Keratinocyte (primary cell): ENCODE measurements around the gene OR1A2. TPM values are rescaled to one million over a fixed set of nuclear protein-coding genes. Genes with fewer than 3 reads are reported as not detected.
"Not testable (repeated sequence)": the region's sequence is repeated elsewhere in the genome, so short reads cannot be mapped to it uniquely, and the experiment has no call there.

Source experiments
- DNase-seq: peaks from one replicate; pipeline ENCODE4 v3.0.0-alpha.2; 2011; ENCODE audit warnings: low read depth, missing footprints, low spot score
- FAIRE-seq: peaks from 2 replicates; lab custom pipeline; 2011; peaks lifted over from hg19 to GRCh38; lab: Jason Lieb, UNC
- H2AFZ ChIP-seq: 2 replicates; pipeline ENCODE4 v1.6.0; 2012; ENCODE audit warnings: low read length, control low read depth, inconsistent platforms; ENCODE audit not compliant: control insufficient read depth
- H3K27ac ChIP-seq: 2 replicates; pipeline ENCODE4 v1.5.1; 2011; ENCODE audit warnings: low read length; ENCODE audit not compliant: control insufficient read depth, insufficient read depth
- H3K27me3 ChIP-seq: 3 replicates; pipeline ENCODE4 v1.6.0; 2011; ENCODE audit warnings: low read length; ENCODE audit not compliant: control insufficient read depth, insufficient read depth; ENCODE audit errors: extremely low read depth
- H3K36me3 ChIP-seq, 2 experiments: 2 replicates in 1 of 2; 3 replicates in 1 of 2; pipeline ENCODE4 v1.5.1; 2011; ENCODE audit warnings: low read length in 2 of 2, mild to moderate bottlenecking in 1 of 2; ENCODE audit not compliant: control insufficient read depth in 2 of 2, insufficient read depth in 2 of 2; ENCODE audit errors: extremely low read depth in 1 of 2
- H3K4me1 ChIP-seq: 3 replicates; pipeline ENCODE4 v1.5.1; 2011; ENCODE audit warnings: low read length; ENCODE audit not compliant: control insufficient read depth, insufficient read depth; ENCODE audit errors: extremely low read depth
- H3K4me2 ChIP-seq: 3 replicates; pipeline ENCODE4 v1.6.0; 2011; ENCODE audit warnings: low read depth, low read length; ENCODE audit not compliant: control insufficient read depth, insufficient read depth; ENCODE audit errors: extremely low read depth
- H3K4me3 ChIP-seq, 3 experiments: fragments of 200-600 bp in 1 of 3; sonication (generic) in 1 of 3; 2 replicates in 2 of 3; 3 replicates in 1 of 3; pipeline ENCODE4 v1.5.1; 2011 to 2016; ENCODE audit warnings: low read length in 3 of 3, mild to moderate bottlenecking in 3 of 3, control low read depth in 2 of 3, inconsistent platforms in 1 of 3, low read depth in 1 of 3, mixed read lengths in 1 of 3, mixed run types in 1 of 3, moderate library complexity in 1 of 3; ENCODE audit not compliant: control insufficient read depth in 2 of 3, insufficient read depth in 2 of 3; ENCODE audit errors: extremely low read depth in 1 of 3
- H3K79me2 ChIP-seq: 2 replicates; pipeline ENCODE4 v1.6.0; 2012; ENCODE audit warnings: low read length; ENCODE audit not compliant: control insufficient read depth, insufficient read depth
- H3K9ac ChIP-seq: 3 replicates; pipeline ENCODE4 v1.6.0; 2011; ENCODE audit warnings: low read length; ENCODE audit not compliant: control insufficient read depth, insufficient read depth; ENCODE audit errors: extremely low read depth
- H3K9me1 ChIP-seq: 3 replicates; pipeline ENCODE4 v1.6.0; 2011; ENCODE audit warnings: low read length; ENCODE audit not compliant: control insufficient read depth, insufficient read depth; ENCODE audit errors: extremely low read depth
- H3K9me3 ChIP-seq: 2 replicates; pipeline ENCODE4 v1.5.1; 2012; ENCODE audit warnings: low read depth, low read length; ENCODE audit not compliant: control insufficient read depth
- H4K20me1 ChIP-seq: 3 replicates; pipeline ENCODE4 v1.6.0; 2011; ENCODE audit warnings: low read length; ENCODE audit not compliant: control insufficient read depth, insufficient read depth; ENCODE audit errors: extremely low read depth
- CTCF ChIP-seq, 3 experiments: IDR thresholded peaks in 1 of 3; conservative IDR thresholded peaks in 1 of 3; optimal IDR thresholded peaks in 1 of 3; 2 replicates in 2 of 3; 3 replicates in 1 of 3; pipeline versions ENCODE3 to v1.5.1; 2011; ENCODE audit warnings: low read length in 3 of 3, mild to moderate bottlenecking in 3 of 3, moderate library complexity in 2 of 3, control low read depth in 1 of 3, inconsistent platforms in 1 of 3; ENCODE audit not compliant: insufficient read depth in 2 of 3; ENCODE audit errors: extremely low read depth in 1 of 3
- EZH2 ChIP-seq: IDR thresholded peaks from one replicate; pipeline ENCODE4 v1.6.1; 2012; ENCODE audit warnings: inconsistent platforms, mild to moderate bottlenecking, low read length, moderate library complexity
- dilution Hi-C: fragments of 300-500 bp; cut with MboI; formaldehyde crosslinking; loops from one replicate; pipeline ENCODE4 v1.7.0; 2020; ENCODE audit warnings: low sequenced_read_pairs; ENCODE audit not compliant: extremely low pct_ligation_motif_present
- polyA plus RNA-seq, 5 experiments: library from polyadenylated mRNA; depleted of rRNA in 3 of 5; stranded (reverse) in 3 of 5; stranded (forward) in 1 of 5; unstranded in 1 of 5; fragments of >200 nt; gene quantifications; 1 replicate in 1 of 5; 2 replicates in 3 of 5; 3 replicates in 1 of 5; pipeline versions ENCODE4 v1.2.1 to v1.2.3, GENCODE V29; 2011 to 2012; ENCODE audit warnings: missing spikeins in 2 of 5, low read depth in 1 of 5, low replicate concordance in 1 of 5

OR1A2 gene
- polyA plus RNA-seq, 1 donor (not counting 4 experiments of a cell fraction or from before 2014, with no cell fraction given), result not detected

GRCh38 chr17:3213001-3213400 is 15.7 kb downstream of the OR1A2 start:
- Histone ChIP-seq H2AFZ (no peak overlapping the region), H3K79me2 (no peaks in the 10 kb centered on the region), H3K36me3 (no peaks in the 10 kb centered on the region), H3K9me3 (no peaks in the 10 kb centered on the region), H3K27me3 (no peaks in the 10 kb centered on the region), H3K4me2 (no peak overlapping the region), H3K9ac (no peak overlapping the region), H3K9me1 (no peaks in the 10 kb centered on the region), H4K20me1 (no peaks in the 10 kb centered on the region), H3K4me3 (no peak overlapping the region), H3K4me1 (no peaks in the 10 kb centered on the region), H3K27ac (no peak overlapping the region)
- no peak for TF ChIP-seq EZH2
- FAIRE-seq (no peak), DNase-seq (no peak)
- dilution Hi-C loops, result no loop called here

GRCh38 chr17:3213587-3213986 is 16.3 kb downstream of the OR1A2 start:
- no peak overlapping the region for H3K4me2 ChIP-seq
- no peaks in the 10 kb centered on the region for H3K27me3 ChIP-seq
- H3K4me1 ChIP-seq, result no peaks in the 10 kb centered on the region
- no peaks in the 10 kb centered on the region for H4K20me1 ChIP-seq
- H3K9ac ChIP-seq, result no peak overlapping the region
- H3K4me3 ChIP-seq, result no peak overlapping the region
- FAIRE-seq (no peak), DNase-seq (no peak)
- no peaks in the 10 kb centered on the region for H3K9me1 ChIP-seq
- dilution Hi-C loops, result no loop called here
- no peaks in the 10 kb centered on the region for H3K79me2 ChIP-seq
- H3K27ac ChIP-seq, result no peak overlapping the region
- no peaks in the 10 kb centered on the region for H3K9me3 ChIP-seq
- no peaks in the 10 kb centered on the region for H3K36me3 ChIP-seq
- no peak overlapping the region for H2AFZ ChIP-seq
- TF ChIP-seq EZH2 (no peak), CTCF (optimal IDR thresholded peaks at IDR 0.05 in 1 of 3, IDR thresholded peaks at IDR 0.05 in 1 of 3, conservative IDR thresholded peaks at IDR 0.05 in 1 of 3; ENCODE audit: extremely low read depth in 1 of 3, insufficient read depth in 2 of 3, low read length in 3 of 3) (no peak)

GRCh38 chr17:3219978-3220377 is 22.7 kb downstream of the OR1A2 start:
- DNase-seq, H3K9me3 ChIP-seq, H2AFZ ChIP-seq, dilution Hi-C loops, H3K4me3 ChIP-seq, H3K27me3 ChIP-seq, H3K79me2 ChIP-seq, H3K4me2 ChIP-seq, H3K9me1 ChIP-seq, H3K36me3 ChIP-seq, H3K27ac ChIP-seq, FAIRE-seq, H3K9ac ChIP-seq, H4K20me1 ChIP-seq, H3K4me1 ChIP-seq: not testable (repeated sequence)
